NCI-H748 (cell line): ENCODE results near the gene PICALM.

Experiments used
- DNase-seq: peaks from one replicate; lab custom pipeline; 2025; ENCODE audit not compliant: unreplicated experiment; lab: John Stamatoyannopoulos, UW

The PICALM gene

GRCh38 chr11:86052693-86053641, 15.9 kb downstream of the PICALM start:
- no peak for DNase-seq

GRCh38 chr11:86050196-86050709, 18.6 kb downstream of the PICALM start:
- DNase-seq, result no peak

- no peak for DNase-seq
Measured at GRCh38 chr11:86047275-86047991, 21.5 kb downstream of the PICALM start.

DNA sequence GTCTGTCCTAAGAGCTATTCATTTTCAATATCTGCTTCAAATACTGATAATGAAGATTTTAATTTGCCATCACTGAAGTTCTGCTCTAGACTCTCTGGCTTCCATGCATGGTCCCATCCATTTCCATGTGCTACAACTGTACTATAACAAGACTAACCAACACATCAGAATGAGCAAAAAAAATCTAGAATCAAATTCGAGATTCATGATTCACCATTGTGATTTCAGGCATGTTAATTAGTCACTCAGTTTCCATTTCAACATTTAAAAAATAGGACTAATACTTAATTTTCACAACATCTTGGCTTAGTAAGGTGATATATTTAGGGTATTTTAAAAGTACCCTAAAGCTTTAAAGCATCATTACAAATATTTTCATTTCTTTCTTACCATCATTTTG, 22.8 kb downstream of the PICALM start:
- DNase-seq, result no peak

- no peak for DNase-seq
Measured at GRCh38 chr11:86043765-86044503, 24.9 kb downstream of the PICALM start.

- DNase-seq, result peak; percentile 67
Measured at GRCh38 chr11:86041975-86042378, 26.9 kb downstream of the PICALM start.

DNA sequence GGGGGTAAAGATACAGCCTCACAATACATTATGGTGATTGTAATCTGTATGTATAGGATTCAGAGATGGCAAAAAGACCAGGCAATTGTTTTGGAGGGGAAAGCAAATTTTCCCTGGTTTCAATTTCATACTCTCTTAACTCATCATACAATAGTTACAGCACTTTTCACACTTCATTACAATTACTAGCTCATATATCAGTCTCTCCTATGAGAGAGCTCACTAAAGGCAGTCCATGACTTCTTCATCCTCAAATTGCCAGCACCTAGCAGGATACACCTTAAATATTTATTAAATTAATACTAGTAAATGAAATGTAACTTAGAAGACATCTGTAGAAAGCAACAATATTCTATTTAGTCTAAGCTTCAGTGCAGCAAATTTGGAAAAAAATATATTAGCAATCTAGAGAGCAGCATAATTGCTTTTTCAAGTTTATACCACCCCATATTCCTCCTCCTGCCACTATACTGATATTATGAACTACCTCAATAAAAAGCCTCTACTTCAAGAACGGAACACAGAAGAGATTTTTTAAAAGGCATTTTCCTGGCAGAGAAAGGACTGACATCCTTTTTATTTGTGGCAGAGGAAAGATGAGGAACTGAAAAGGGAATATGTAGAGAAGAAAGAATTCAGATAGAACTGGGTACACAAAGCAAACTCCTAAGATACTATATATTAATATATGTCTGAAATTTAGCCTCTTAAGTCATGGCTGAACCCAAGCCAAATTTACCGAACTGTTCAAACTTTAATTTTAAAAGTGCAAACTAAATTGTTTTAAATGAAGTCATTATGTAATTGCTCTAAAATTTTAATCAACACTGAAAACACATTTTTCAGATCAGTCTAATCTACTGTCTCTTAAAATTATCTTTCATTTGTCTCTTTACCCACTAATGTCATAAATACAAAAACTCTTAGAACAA, 27.7 kb downstream of the PICALM start:
- no peak for DNase-seq

DNA sequence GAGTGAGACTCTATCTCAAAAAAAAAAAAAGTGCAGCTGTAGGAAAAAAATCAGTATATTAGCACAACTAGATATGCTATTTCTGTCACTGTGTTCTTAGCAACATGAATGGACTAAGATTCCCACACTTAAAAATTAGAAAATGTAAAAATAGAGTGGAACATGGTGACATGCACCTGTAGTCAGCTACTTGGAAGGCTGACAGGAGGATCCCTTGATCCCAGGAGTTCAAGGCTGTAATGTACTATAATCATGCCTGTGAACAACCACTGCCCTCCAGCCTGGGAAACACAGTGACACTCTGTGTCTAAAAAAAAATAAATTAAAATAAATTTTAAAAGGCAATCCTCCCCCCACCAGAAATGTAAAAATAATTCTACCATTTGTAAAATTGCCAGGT, 29.8 kb downstream of the PICALM start:
- no peak for DNase-seq

GRCh38 chr11:86037743-86038142, 31.1 kb downstream of the PICALM start:
- no peak for DNase-seq

- DNase-seq, result no peak
Measured at GRCh38 chr11:86035920-86036319, 33.0 kb downstream of the PICALM start.

DNA sequence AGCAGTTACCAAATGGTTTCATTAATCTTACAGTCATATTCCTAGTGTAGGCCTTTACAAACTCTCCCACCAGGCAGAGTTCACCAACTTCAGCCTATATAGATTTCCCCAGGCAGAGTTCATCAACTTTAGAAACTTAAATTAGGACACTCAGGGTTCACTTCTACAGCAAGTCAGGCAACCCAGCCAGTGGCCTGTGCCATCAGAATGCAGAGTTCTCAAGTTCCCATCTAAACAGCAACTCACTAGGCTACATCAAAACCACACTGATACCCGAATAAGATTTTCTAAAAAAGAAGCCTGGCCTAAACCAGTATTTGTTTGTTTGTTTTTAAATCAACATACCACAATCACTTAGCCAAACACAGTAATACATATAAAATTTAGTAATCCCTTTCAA, 33.7 kb downstream of the PICALM start:
- no peak for DNase-seq

GRCh38 chr11:86034710-86035109, 34.2 kb downstream of the PICALM start:
- DNase-seq, result peak; percentile 14

- DNase-seq, result no peak
Measured at GRCh38 chr11:86021377-86021776, 47.5 kb downstream of the PICALM start.

GRCh38 chr11:86018249-86018648, 50.6 kb downstream of the PICALM start:
- no peak for DNase-seq

DNA sequence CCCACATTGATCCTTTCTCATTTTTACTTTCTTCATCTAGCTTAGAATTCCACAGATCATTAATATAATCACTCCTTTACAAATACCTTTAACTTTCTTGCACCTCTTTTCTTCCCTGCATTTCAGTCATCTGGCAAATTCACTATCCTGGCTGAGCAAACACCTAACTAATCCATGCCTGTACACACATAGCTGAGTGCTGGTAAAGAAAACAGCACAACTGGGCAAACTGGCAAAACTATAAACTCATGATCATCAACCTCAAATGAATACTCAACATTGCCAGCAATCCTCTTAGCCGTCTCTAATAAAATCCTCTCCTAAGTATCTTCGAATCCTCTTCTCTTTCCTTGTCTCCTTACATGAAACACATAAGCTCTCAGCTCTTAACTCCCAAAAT, 52.4 kb downstream of the PICALM start:
- DNase-seq, result no peak

DNA sequence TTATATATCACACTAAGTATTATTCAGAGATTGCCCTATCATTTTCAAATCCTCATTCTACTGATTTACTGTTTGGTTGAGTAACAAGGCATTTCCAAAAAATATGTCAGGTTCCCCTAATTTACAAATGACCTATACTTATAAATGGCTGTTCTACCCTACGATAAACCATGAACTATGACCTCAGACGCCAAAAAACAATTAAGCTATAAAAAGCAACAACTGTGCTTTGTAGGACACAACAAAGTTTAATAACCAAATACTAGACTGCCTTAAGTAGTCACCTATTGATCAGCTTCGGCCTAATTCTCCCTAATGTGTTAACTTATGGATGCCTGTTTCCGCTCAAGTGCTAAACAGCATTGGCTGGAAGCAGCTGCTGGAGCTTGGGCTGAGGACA, 53.2 kb downstream of the PICALM start:
- no peak for DNase-seq

DNA sequence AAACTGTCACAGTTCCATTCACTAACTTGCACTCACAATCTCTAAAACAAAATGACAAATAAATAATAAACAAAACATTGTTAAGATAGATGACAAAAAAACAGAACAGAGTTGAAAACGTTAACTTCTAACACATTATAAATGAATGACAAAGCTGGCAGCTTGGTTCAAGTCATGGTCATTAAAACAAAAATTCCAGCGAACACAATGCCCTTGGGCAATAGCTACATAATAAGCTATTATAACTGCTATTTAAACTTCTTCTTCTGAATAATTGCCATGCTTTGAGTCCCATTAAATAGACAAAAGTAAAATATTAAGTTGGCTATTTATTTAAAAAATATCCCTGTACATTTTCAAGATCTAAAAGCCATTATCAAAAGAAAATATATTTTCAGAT, 54.7 kb downstream of the PICALM start:
- no peak for DNase-seq

GRCh38 chr11:86013713-86014112, 55.2 kb downstream of the PICALM start:
- DNase-seq, result no peak

DNA sequence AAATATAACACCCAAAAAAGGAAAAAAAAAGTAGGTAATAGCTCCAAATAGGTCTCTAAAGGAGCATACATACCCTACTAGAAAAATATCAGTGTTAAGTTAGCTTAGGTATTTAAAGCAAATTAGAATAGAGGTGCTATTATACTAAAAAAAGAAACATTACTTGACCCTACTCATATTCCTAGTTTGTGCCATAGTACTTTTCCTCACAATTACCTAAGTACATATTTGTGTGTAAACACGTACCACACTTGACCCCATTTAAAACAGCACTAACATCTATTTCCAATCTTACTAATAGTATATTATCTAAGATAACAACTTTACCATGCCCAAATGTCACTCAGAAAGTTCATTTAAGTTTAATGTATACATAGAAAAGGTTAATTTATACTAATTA, 57.7 kb downstream of the PICALM start:
- no peak for DNase-seq

DNA sequence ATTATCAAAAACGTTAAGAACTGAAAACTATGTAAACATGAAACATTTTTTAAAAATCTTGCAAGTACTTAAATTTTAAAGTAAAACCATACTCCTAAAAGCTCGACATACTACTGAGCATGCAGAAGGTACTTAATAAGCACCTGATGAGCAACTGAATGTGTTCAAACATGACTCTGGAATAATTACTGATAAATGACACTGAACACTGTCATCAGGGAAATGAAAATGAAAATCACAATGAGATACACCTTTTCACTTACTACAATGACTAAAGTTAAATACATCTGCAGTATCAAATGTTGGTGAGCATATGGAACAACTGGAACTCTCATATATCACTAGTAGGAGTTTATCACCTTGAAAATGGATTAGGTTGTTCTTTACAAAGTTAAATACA, 65.2 kb downstream of the PICALM start:
- no peak for DNase-seq
